Measurements from ENCODE around the gene INSL3.

The INSL3 gene

GRCh38 chr19:17821190-17821589 is at the start of gene INSL3:
INSL3 (minus strand) TSS chr19:17821519; CDS start chr19:17821506, 13 bp downstream.
- DNase-seq (ENCODE audit: low spot score) = no peak

GRCh38 chr19:17869114-17869608 is 47.8 kb upstream of the INSL3 start:
- no peak for DNase-seq (ENCODE audit: low spot score)

GRCh38 chr19:17868669-17869068 is 47.4 kb upstream of the INSL3 start:
- DNase-seq (ENCODE audit: low spot score) = no peak

- no peak for DNase-seq (ENCODE audit: low spot score)
Observed at GRCh38 chr19:17866964-17867486, 45.7 kb upstream of the INSL3 start.

- DNase-seq (ENCODE audit: low spot score) = no peak
Observed at GRCh38 chr19:17866312-17866963, 45.1 kb upstream of the INSL3 start.

GRCh38 chr19:17865364-17866311 is 44.3 kb upstream of the INSL3 start:
- no peak for DNase-seq (ENCODE audit: low spot score)

GRCh38 chr19:17863520-17864182 is 42.3 kb upstream of the INSL3 start:
- DNase-seq (ENCODE audit: low spot score) = no peak

GRCh38 chr19:17862711-17863519 is 41.6 kb upstream of the INSL3 start:
- no peak for DNase-seq (ENCODE audit: low spot score)

- no peak for DNase-seq (ENCODE audit: low spot score)
Observed at GRCh38 chr19:17861542-17862402, 40.5 kb upstream of the INSL3 start.

GRCh38 chr19:17860993-17861360 is 39.7 kb upstream of the INSL3 start:
- no peak for DNase-seq (ENCODE audit: low spot score)

GRCh38 chr19:17860331-17860992 is 39.1 kb upstream of the INSL3 start:
- no peak for DNase-seq (ENCODE audit: low spot score)

GRCh38 chr19:17859533-17860330 is 38.4 kb upstream of the INSL3 start, which contains the start of gene RPL18A:
RPL18A (plus strand) TSS chr19:17859910; CDS start chr19:17859957, 47 bp downstream.
- peak; percentile 100 for DNase-seq (ENCODE audit: low spot score)

- peak; percentile 88 for DNase-seq (ENCODE audit: low spot score)
Observed at GRCh38 chr19:17855280-17856152, 34.2 kb upstream of the INSL3 start.

GRCh38 chr19:17854061-17854460 is 32.7 kb upstream of the INSL3 start:
- no peak for DNase-seq (ENCODE audit: low spot score)

- no peak for DNase-seq (ENCODE audit: low spot score)
Observed at GRCh38 chr19:17848595-17849292, 27.4 kb upstream of the INSL3 start.

GRCh38 chr19:17847538-17848366 is 26.4 kb upstream of the INSL3 start, which contains the start of gene JAK3:
JAK3 (minus strand) TSS chr19:17847982; CDS start chr19:17844417, 3,565 bp downstream.
- DNase-seq (ENCODE audit: low spot score) = peak; percentile 56

Data from Ammon's horn (tissue), 1 donor.